DOHH2 (cell line): ENCODE measurements around the gene PPP1R3F.

ENCODE experiments used
- H3F3A ChIP-seq: fragments of 200-600 bp; sonication (generic), shearing (Covaris generic); 2 replicates; pipeline ENCODE4 v1.6.0; 2016; ENCODE audit warnings: antibody characterized with exemption, mild to moderate bottlenecking; ENCODE audit not compliant: control insufficient read depth, insufficient read depth
- H3K27ac ChIP-seq: fragments of 200-600 bp; sonication (generic); 2 replicates; pipeline ENCODE4 v1.5.1; 2014; ENCODE audit warnings: low read depth, mild to moderate bottlenecking, low read length, moderate library complexity
- H3K27me3 ChIP-seq: fragments of 200-600 bp; sonication (generic); 2 replicates; pipeline ENCODE4 v1.6.1; 2014; ENCODE audit warnings: mild to moderate bottlenecking, low read length, mixed read lengths; ENCODE audit not compliant: control insufficient read depth
- H3K36me3 ChIP-seq: fragments of 200-600 bp; sonication (generic); 2 replicates; pipeline ENCODE4 v1.6.1; 2014; ENCODE audit warnings: mild to moderate bottlenecking, low read length, moderate library complexity, mixed read lengths; ENCODE audit not compliant: control insufficient read depth
- H3K4me1 ChIP-seq: fragments of 200-600 bp; sonication (generic); 2 replicates; pipeline ENCODE4 v1.6.1; 2014; ENCODE audit warnings: mild to moderate bottlenecking, low read length, mixed read lengths; ENCODE audit not compliant: control insufficient read depth
- H3K4me2 ChIP-seq: fragments of 200-600 bp; sonication (generic); 2 replicates; pipeline ENCODE4 v1.6.0; 2014; ENCODE audit warnings: mild to moderate bottlenecking, low read length, moderate library complexity
- H3K4me3 ChIP-seq: fragments of 200-600 bp; sonication (generic); 2 replicates; pipeline ENCODE4 v1.5.1; 2014; ENCODE audit warnings: mild to moderate bottlenecking, low read length, mixed read lengths
- H3K79me2 ChIP-seq: fragments of 200-600 bp; sonication (generic); 2 replicates; pipeline ENCODE4 v1.6.1; 2014; ENCODE audit warnings: mild to moderate bottlenecking, low read length, mixed read lengths; ENCODE audit not compliant: control insufficient read depth
- H3K9me2 ChIP-seq: fragments of 200-600 bp; sonication (generic); replicated peaks from 2 replicates; pipeline ENCODE4 v1.6.1; 2014; ENCODE audit warnings: mild to moderate bottlenecking, low read length, mixed read lengths; ENCODE audit not compliant: control insufficient read depth
- H3K9me3 ChIP-seq: fragments of 200-600 bp; sonication (generic); 2 replicates; pipeline ENCODE4 v1.6.1; 2014; ENCODE audit warnings: antibody characterized with exemption, low read length, mixed read lengths; ENCODE audit not compliant: control insufficient read depth, insufficient read depth
- H4K20me1 ChIP-seq: fragments of 200-600 bp; sonication (generic); 2 replicates; pipeline ENCODE4 v1.6.0; 2014; ENCODE audit warnings: low read depth, mild to moderate bottlenecking, antibody characterized with exemption, low read length, moderate library complexity; ENCODE audit not compliant: control insufficient read depth, insufficient read depth
- CTCF ChIP-seq: fragments of 200-600 bp; sonication (generic); IDR thresholded peaks from one replicate; pipeline ENCODE4 v1.5.1; 2014; ENCODE audit warnings: antibody characterized with exemption, mild to moderate bottlenecking, low read depth, low read length; ENCODE audit not compliant: poor library complexity, severe bottlenecking
- EZH2phosphoT487 ChIP-seq: fragments of 200-600 bp; sonication (generic); IDR thresholded peaks from 2 replicates; pipeline ENCODE4 v1.6.1; 2017; ENCODE audit warnings: borderline replicate concordance, mild to moderate bottlenecking, antibody characterized with exemption, low read length, moderate library complexity, mixed read lengths

Gene PPP1R3F

GRCh38 chrX:49244207-49244606 is 25.4 kb upstream of the PPP1R3F start:
- Histone ChIP-seq H3K27me3 (no peaks in the 10 kb centered on the region), H3K27ac (no peak overlapping the region), H4K20me1 (no peaks in the 10 kb centered on the region), H3F3A (no peaks in the 10 kb centered on the region), H3K79me2 (no peaks in the 10 kb centered on the region), H3K4me1 (no peaks in the 10 kb centered on the region), H3K9me2 (no peaks in the 10 kb centered on the region), H3K4me3 (no peak overlapping the region), H3K9me3 (no peaks in the 10 kb centered on the region), H3K36me3 (no peaks in the 10 kb centered on the region), H3K4me2 (no peak overlapping the region)
- no peak for TF ChIP-seq EZH2phosphoT487
- TF ChIP-seq CTCF: no peak

- Histone ChIP-seq H3K4me3 (no peak overlapping the region), H3K36me3 (no peaks in the 10 kb centered on the region), H3K27ac (no peak overlapping the region), H3K4me1 (no peaks in the 10 kb centered on the region), H3F3A (no peaks in the 10 kb centered on the region), H3K79me2 (no peaks in the 10 kb centered on the region), H3K27me3 (no peaks in the 10 kb centered on the region), H3K4me2 (no peak overlapping the region), H4K20me1 (no peaks in the 10 kb centered on the region), H3K9me3 (no peaks in the 10 kb centered on the region), H3K9me2 (no peaks in the 10 kb centered on the region)
- TF ChIP-seq EZH2phosphoT487 (no peak), CTCF (no peak)
Measured at GRCh38 chrX:49246541-49246940, 23.1 kb upstream of the PPP1R3F start.

GRCh38 chrX:49247346-49247745 is 22.2 kb upstream of the PPP1R3F start:
- H3K4me1 ChIP-seq: no peaks in the 10 kb centered on the region
- H3F3A ChIP-seq: no peaks in the 10 kb centered on the region

More at GRCh38 chrX:49247346-49247745, 22.2 kb upstream of the PPP1R3F start:
- no peaks in the 10 kb centered on the region for H3K79me2 ChIP-seq
- no peak overlapping the region for H3K4me3 ChIP-seq
- no peak for TF ChIP-seq EZH2phosphoT487
- no peak for TF ChIP-seq CTCF
- H3K27ac ChIP-seq: no peak overlapping the region
- H3K27me3 ChIP-seq: no peaks in the 10 kb centered on the region
- no peaks in the 10 kb centered on the region for H4K20me1 ChIP-seq
- H3K36me3 ChIP-seq: no peaks in the 10 kb centered on the region
- no peaks in the 10 kb centered on the region for H3K9me3 ChIP-seq
- no peak overlapping the region for H3K4me2 ChIP-seq
- H3K9me2 ChIP-seq: no peaks in the 10 kb centered on the region
